Vagina (tissue), 2 donors: ENCODE results near the gene SLC25A34.

ENCODE experiments used
- POLR2A ChIP-seq, 2 donors: fragments of 450-650 bp; IDR thresholded peaks; one replicate each; pipeline ENCODE4 v1.6.1; 2017; ENCODE audit warnings: antibody characterized with exemption in 2 of 2, mild to moderate bottlenecking in 2 of 2, moderate library complexity in 2 of 2
- POLR2AphosphoS5 ChIP-seq, 2 donors: sonication (generic); formaldehyde crosslinking; IDR thresholded peaks; one replicate each; pipeline ENCODE4 v1.9.0; 2017; ENCODE audit warnings: antibody characterized with exemption in 2 of 2, mild to moderate bottlenecking in 2 of 2, low read depth in 1 of 2; ENCODE audit not compliant: insufficient read depth in 1 of 2
- TF ChIP-seq, protein P1 (sequence below), 3 experiments: fragments of 450-650 bp in 2 of 3; fragments of 200-600 bp in 1 of 3; sonication (generic) in 1 of 3; IDR thresholded peaks; one replicate each; pipeline ENCODE4 v1.5.1; 2017 to 2019; ENCODE audit warnings: antibody characterized with exemption in 3 of 3, mild to moderate bottlenecking in 2 of 3, moderate library complexity in 2 of 3

DNA sequence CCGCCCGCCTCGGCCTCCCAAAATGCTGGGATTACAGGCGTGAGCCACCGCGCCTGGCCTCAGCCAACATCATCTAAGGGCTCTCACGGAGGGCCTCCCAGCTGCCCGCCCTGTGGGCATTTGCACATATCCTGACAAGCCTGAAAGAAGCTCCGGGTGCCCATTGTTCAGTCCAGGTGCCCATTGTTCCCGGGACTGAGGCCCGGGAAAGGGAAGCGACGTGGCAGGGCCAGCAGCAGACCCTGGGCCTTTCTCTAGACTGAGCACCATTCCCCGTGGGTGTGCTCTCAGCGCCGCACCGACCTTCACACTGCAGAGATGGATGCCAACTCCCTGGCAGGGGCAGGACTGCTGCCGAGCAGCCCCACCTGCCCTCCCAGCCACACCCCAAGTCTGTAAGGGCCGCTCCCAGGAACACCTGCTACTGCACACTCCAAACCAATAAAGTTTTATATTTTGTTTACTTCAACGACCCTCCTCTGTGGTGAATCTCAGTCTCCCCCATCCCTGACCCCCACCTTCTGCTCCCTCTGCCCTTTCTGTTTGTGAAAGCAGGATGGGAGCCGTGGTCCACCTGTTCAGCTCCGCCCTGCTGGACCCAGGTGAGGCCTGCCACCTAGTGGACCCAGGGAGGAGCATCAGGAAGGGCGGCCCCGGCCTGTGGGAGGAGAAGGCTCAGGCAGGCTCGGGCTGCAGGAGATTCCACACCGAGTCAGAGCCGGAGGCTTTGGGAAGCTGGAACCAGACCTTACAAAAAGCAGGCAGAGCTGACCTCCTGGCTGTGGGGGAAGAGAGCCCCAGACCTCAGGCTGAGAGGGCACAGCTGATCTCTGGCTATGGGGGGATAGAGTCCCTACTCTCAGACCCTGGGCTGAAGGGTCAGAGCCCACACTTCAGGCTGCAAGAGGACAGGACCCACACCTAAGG lies 5.1 kb downstream of the SLC25A34 start:
- TF ChIP-seq, protein P1, sequence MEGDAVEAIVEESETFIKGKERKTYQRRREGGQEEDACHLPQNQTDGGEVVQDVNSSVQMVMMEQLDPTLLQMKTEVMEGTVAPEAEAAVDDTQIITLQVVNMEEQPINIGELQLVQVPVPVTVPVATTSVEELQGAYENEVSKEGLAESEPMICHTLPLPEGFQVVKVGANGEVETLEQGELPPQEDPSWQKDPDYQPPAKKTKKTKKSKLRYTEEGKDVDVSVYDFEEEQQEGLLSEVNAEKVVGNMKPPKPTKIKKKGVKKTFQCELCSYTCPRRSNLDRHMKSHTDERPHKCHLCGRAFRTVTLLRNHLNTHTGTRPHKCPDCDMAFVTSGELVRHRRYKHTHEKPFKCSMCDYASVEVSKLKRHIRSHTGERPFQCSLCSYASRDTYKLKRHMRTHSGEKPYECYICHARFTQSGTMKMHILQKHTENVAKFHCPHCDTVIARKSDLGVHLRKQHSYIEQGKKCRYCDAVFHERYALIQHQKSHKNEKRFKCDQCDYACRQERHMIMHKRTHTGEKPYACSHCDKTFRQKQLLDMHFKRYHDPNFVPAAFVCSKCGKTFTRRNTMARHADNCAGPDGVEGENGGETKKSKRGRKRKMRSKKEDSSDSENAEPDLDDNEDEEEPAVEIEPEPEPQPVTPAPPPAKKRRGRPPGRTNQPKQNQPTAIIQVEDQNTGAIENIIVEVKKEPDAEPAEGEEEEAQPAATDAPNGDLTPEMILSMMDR (IDR thresholded peaks at IDR 0.05) = peak; percentile 44 to 90 (median 78)
- TF ChIP-seq POLR2AphosphoS5 (IDR thresholded peaks at IDR 0.05; ENCODE audit: insufficient read depth in 1 of 2, low read depth in 1 of 2) (peak in 1 of 2 donors; percentile 42), POLR2A (IDR thresholded peaks at IDR 0.05) (no peak)
